HuH-7 (cell line): ENCODE data around the gene ZNF334.

ENCODE experiments used
- DNase-seq: peaks from one replicate; pipeline ENCODE4 v3.0.0; 2011; ENCODE audit warnings: low spot score

The ZNF334 gene

DNA sequence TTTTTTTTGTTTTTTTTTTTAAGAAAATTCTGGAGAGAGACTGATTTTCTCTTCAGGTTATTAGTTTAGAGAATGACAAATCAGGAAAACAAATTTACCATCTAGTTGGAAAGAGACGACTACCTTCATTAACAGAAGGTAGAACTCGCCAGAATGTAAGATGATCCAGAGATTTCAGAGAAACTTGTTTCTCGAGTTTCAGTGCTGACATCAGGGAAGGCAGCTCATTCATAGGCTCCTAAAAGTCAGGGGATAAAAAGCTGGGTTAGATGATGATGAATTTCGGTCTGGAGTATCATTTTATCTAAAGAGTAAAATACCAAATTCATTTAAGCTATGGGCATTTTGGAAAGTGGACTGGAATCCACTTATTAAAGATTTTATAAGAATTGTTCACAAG is 27.9 kb downstream of the ZNF334 start:
- no peak for DNase-seq

DNA sequence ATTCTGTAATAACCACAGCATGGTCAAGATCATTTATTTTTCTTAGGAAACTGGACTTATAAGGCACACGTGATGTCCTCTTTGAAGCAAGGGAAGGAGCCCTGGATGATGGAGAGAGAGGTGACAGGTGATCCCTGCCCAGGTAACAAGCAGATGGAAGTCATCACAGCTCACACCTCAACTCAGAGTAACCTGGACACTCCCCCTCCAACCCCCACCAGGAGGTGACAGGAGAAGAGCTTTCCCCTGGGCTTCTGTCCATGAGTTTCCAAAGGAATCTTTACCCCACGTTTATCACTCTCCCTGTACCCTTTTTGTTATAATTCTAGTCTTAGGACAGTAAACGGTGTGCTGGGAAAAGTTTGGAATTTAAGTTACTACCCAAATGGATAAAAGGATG is 28.4 kb downstream of the ZNF334 start:
- DNase-seq, result no peak

DNA sequence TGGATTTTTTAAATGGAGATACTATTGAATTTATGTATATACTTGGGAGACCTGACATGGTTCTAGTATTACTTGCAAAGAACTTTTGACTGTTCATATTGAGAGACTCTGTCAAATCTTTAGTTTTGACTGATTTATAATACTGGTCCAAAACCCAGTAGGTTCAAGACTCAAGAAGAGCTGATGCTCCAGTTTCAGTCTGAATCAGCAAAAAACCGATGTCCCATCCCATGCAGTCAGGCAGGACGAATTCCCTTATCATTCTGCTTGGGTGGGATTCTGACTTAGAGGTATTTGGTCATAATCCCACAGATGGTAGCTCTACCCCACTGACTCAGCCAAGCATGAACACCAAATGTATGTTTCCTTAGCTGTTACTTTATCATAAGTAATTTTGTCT is 29.5 kb downstream of the ZNF334 start:
- no peak for DNase-seq

GRCh38 chr20:46482864-46483263 is 30.5 kb downstream of the ZNF334 start:
- DNase-seq, result no peak

DNA sequence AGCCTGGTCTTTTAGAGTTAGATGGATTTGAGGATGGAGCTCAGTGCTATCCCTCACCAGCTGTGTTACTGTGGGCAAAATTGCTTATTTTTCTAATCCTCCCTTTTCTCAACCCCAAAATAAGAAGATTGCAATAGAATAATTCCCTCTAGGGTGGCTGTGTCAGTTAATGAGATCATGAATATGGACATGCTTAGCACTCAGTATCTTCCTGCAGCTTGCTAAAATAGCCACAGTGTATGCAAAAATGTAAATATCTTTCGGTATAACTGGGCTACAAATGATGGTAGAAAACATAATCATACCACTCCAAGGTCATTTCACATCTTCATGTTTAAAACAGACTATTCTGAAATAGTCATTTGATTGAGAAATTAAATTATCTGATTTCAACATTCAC is 35.7 kb downstream of the ZNF334 start:
- DNase-seq, result no peak

- no peak for DNase-seq
These were observed 36.1 kb downstream of the ZNF334 start for GRCh38 chr20:46477225-46477624.

- no peak for DNase-seq
These were observed 44.9 kb downstream of the ZNF334 start for GRCh38 chr20:46468508-46468907.

GRCh38 chr20:46464451-46464850 is 48.9 kb downstream of the ZNF334 start:
- no peak for DNase-seq

- DNase-seq, result no peak
These were observed 49.5 kb downstream of the ZNF334 start for GRCh38 chr20:46463852-46464251.

- DNase-seq, result no peak
These were observed 51.6 kb downstream of the ZNF334 start for GRCh38 chr20:46461808-46462207.

GRCh38 chr20:46458866-46459750 is 54.3 kb downstream of the ZNF334 start:
- DNase-seq, result no peak

DNA sequence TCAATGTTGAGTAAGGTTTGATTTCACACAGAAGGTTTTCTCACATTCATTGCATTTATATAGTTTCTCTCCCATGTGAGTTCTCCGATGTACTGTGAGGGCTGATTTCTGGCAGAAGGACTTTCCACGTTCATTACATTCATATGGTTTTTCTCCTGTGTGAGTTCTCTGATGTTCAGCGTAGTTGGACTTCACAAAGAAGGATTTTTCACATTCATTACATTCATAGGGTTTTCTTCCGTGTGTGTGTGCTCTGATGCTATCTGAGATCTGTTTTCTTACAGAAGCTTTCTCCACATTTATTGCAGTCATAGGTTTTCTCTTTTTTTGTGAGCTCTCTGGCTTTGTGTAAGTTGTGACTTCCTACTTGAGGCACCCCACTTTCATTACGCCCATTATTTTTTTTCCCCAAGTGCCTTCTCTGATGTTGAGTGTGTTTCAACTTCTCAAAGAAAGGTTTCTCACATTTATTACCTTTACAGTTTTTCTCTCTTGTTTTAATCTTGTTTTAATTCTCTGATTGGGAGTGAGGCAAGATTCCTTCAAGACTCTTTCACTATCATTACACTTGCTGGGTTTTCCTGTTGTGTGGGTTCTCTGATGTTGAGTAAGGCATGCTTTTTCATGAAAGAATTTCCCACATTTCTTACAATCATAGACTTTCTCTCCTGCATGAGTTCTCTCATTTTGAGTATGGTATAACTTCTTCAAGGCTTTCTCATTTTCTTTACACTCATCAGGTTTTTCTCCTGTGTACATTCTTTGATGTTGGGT is 56.9 kb downstream of the ZNF334 start:
- no peak for DNase-seq

- no peak for DNase-seq
These were observed 57.6 kb downstream of the ZNF334 start for GRCh38 chr20:46455729-46456128.
